Measurements from ENCODE around the gene CYB5A. TPM values are rescaled to one million over a fixed set of nuclear protein-coding genes. Genes with fewer than 3 reads are reported as not detected.

The CYB5A gene
- total and polyA plus RNA-seq, 2 of the 8 experiments (the other 6 are each of a cell fraction or from before 2014, with no cell fraction given): 154 to 195 TPM

- FAIRE-seq: no peak
- Histone ChIP-seq H2AK5ac (ENCODE audit: low read depth, low read length) (no peak overlapping the region), H2BK120ac (replicated peaks; ENCODE audit: low read depth, low read length) (no peak overlapping the region), H3K79me2 (ENCODE audit: control insufficient read depth in 1 of 2, insufficient read depth in 2 of 2, low read length in 2 of 2) (no peaks in the 10 kb centered on the region), H3K23me2 (ENCODE audit: low read depth, low read length) (no peaks in the 10 kb centered on the region), H3K4me2 (ENCODE audit: insufficient read depth in 1 of 2, low read depth in 2 of 2, low read length in 2 of 2) (no peak overlapping the region), H3K27me3 (replicated peaks in 1 of 4; ENCODE audit: control insufficient read depth in 3 of 4, extremely low read depth in 1 of 4, insufficient read depth in 3 of 4, low read length in 3 of 4) (no peaks in the 10 kb centered on the region; a peak in 1 of 7 replicates), H3K23ac (ENCODE audit: insufficient read length) (no peak overlapping the region), H3K27ac (ENCODE audit: low read depth, low read length) (no peak overlapping the region), H3K4ac (replicated peaks; ENCODE audit: insufficient read length, low read depth, low read length) (no peak overlapping the region), H3K14ac (ENCODE audit: insufficient read length) (no peak overlapping the region), H3K4me3 (ENCODE audit: extremely low read depth in 1 of 4, insufficient read depth in 2 of 4, low read depth in 3 of 4, low read length in 4 of 4) (no peak overlapping the region), H2BK5ac (ENCODE audit: low read depth, low read length) (no peak overlapping the region), H4K91ac (replicated peaks; ENCODE audit: insufficient read length, low read length) (no peak overlapping the region), H3K18ac (ENCODE audit: extremely low read depth, low read length) (no peak overlapping the region), H3K4me1 (replicated peaks in 1 of 4; ENCODE audit: control insufficient read depth in 3 of 4, insufficient read depth in 4 of 4, low read length in 3 of 4) (peaks cover 0 to 4% (median 3%) of the 10 kb centered on the region in 4 experiments; a peak in 5 of 7 replicates), H3K79me1 (ENCODE audit: low read depth, low read length) (no peaks in the 10 kb centered on the region), H3K9me3 (ENCODE audit: insufficient read depth in 2 of 2, low read depth in 1 of 2, low read length in 1 of 2) (no peaks in the 10 kb centered on the region), H3K9ac (replicated peaks in 1 of 4; ENCODE audit: extremely low read depth in 1 of 4, low read depth in 3 of 4, low read length in 3 of 4) (no peak overlapping the region), H2BK12ac (ENCODE audit: low read depth, low read length) (no peak overlapping the region), H4K20me1 (replicated peaks in 1 of 2; ENCODE audit: control insufficient read depth in 1 of 2, insufficient read depth in 2 of 2, low read length in 2 of 2) (no peaks in the 10 kb centered on the region), H2BK15ac (ENCODE audit: low read length) (no peak overlapping the region), H4K8ac (ENCODE audit: extremely low read depth, insufficient read depth, low read length) (no peak overlapping the region), H2AFZ (ENCODE audit: low read length) (no peak overlapping the region), H4K5ac (ENCODE audit: insufficient read length, low read depth, low read length) (no peak overlapping the region), H3K36me3 (ENCODE audit: control insufficient read depth in 2 of 4, insufficient read depth in 4 of 4, low read length in 3 of 4) (no peaks in the 10 kb centered on the region), H3K56ac (replicated peaks; ENCODE audit: insufficient read length, low read depth, low read length) (no peak overlapping the region), H2BK20ac (ENCODE audit: low read length) (no peak overlapping the region)
- ChIA-PET POLR2A (ENCODE audit: partially characterized antibody) (interaction anchor here (1.3 kb wide), 1 partner anchor 15 kb away, joined by 5 read pairs; no protein-coding TSS in a partner anchor), CTCF (ENCODE audit: partially characterized antibody) (interaction anchor here (0.7 to 4.3 kb wide), 8 partner anchors 10 to 399 kb away, joined by 3 to 21 read pairs (median 3); no protein-coding TSS in a partner anchor)
- TF ChIP-seq SIRT6 (IDR thresholded peaks at IDR 0.05; ENCODE audit: low read length) (no peak), FOSL1 (IDR thresholded peaks at IDR 0.05; ENCODE audit: insufficient read depth, low read depth, low read length) (no peak), SAP30 (IDR thresholded peaks at IDR 0.05; ENCODE audit: insufficient read depth, insufficient replicate concordance, low read length) (no peak), TAF1 (IDR thresholded peaks at IDR 0.05; ENCODE audit: low read depth, low read length) (no peak), BACH1 (IDR thresholded peaks at IDR 0.05; ENCODE audit: low read length) (no peak), E2F6 (IDR thresholded peaks at IDR 0.05) (no peak)
- WGBS, 2 experiments (ENCODE audit: extremely low coverage in 1 of 2, insufficient coverage in 1 of 2, insufficient read length in 1 of 2, insufficient replicate concordance in 2 of 2, low coverage in 1 of 2, low lambda C conversion rate in 2 of 2, missing lambda C conversion rate in 1 of 2): 89% methylated on average over 4 of the region's 4 CpGs; no CpG with 5 or more reads in 1 of the 2 experiments
- no peak for DNase-seq (ENCODE audit: low read depth in 1 of 2, low spot score in 2 of 2)
These were observed 50.3 kb downstream of the CYB5A start for GRCh38 chr18:74241426-74241825.

Data from H1 (cell line).